ENCODE data around the gene HRAS. TPM values are rescaled to one million over a fixed set of nuclear protein-coding genes. Genes with fewer than 3 reads are reported as not detected.
A peak's percentile ranks its signal among the peaks of the same experiment; 100 is the strongest.

HRAS gene
- total and polyA plus RNA-seq, 10 donors: 16.6 to 90.9 (median 31.2) TPM

GRCh38 chr11:555780-556661 lies 20.6 kb upstream of the HRAS start:
- peak overlapping the region; percentile 20 to 73 (median 42) for H3K4me3 ChIP-seq
- intact Hi-C loops (cut with DNase I; ENCODE audit: low total_unique reads): loop anchor here (10.0 kb wide), 1 partner anchor 169 kb away; no protein-coding TSS in a partner anchor
- no peaks in the 10 kb centered on the region for H3K9me3 ChIP-seq
- 1 to 6% (median 3%) methylated on average over 24 to 104 of the region's 104 CpGs for WGBS, 5 donors
- peaks cover 0 to 4% (median 0%) of the 10 kb centered on the region in 6 donors for H3K36me3 ChIP-seq
- peaks cover 2 to 73% (median 37%) of the 10 kb centered on the region in 7 donors for H3K27me3 ChIP-seq (replicated peaks in 1 of 7)
- TF ChIP-seq POLR2A (IDR thresholded peaks at IDR 0.05) (no peak), POLR2AphosphoS5 (IDR thresholded peaks at IDR 0.05) (peak in 1 of 3 donors; percentile 29)
- TF ChIP-seq, protein P1, sequence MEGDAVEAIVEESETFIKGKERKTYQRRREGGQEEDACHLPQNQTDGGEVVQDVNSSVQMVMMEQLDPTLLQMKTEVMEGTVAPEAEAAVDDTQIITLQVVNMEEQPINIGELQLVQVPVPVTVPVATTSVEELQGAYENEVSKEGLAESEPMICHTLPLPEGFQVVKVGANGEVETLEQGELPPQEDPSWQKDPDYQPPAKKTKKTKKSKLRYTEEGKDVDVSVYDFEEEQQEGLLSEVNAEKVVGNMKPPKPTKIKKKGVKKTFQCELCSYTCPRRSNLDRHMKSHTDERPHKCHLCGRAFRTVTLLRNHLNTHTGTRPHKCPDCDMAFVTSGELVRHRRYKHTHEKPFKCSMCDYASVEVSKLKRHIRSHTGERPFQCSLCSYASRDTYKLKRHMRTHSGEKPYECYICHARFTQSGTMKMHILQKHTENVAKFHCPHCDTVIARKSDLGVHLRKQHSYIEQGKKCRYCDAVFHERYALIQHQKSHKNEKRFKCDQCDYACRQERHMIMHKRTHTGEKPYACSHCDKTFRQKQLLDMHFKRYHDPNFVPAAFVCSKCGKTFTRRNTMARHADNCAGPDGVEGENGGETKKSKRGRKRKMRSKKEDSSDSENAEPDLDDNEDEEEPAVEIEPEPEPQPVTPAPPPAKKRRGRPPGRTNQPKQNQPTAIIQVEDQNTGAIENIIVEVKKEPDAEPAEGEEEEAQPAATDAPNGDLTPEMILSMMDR (IDR thresholded peaks at IDR 0.05 in 8 of 11, conservative IDR thresholded peaks at IDR 0.05 in 3 of 11): no peak
- no peak for DNase-seq
- peaks cover 10 to 55% (median 37%) of the 10 kb centered on the region in 6 donors for H3K4me1 ChIP-seq
- H3K27ac ChIP-seq: peak overlapping the region in 3 of 8 donors; percentile 1 to 48 (median 31)

GRCh38 chr11:555227-555779 lies 19.9 kb upstream of the HRAS start:
- WGBS, 5 donors: 1 to 2% (median 1%) methylated on average over 10 to 57 of the region's 57 CpGs
- H3K9me3 ChIP-seq: no peaks in the 10 kb centered on the region
- peaks cover 2 to 73% (median 37%) of the 10 kb centered on the region in 7 donors for H3K27me3 ChIP-seq (replicated peaks in 1 of 7)
- no peak for DNase-seq
- H3K36me3 ChIP-seq: peaks cover 0 to 6% (median 0%) of the 10 kb centered on the region in 6 donors
- intact Hi-C loops (cut with DNase I; ENCODE audit: low total_unique reads): loop anchor here (10.0 kb wide), 1 partner anchor 169 kb away; no protein-coding TSS in a partner anchor
- peaks cover 9 to 52% (median 35%) of the 10 kb centered on the region in 6 donors for H3K4me1 ChIP-seq
- peak overlapping the region; percentile 20 to 73 (median 42) for H3K4me3 ChIP-seq
- TF ChIP-seq, protein P1 (IDR thresholded peaks at IDR 0.05 in 8 of 11, conservative IDR thresholded peaks at IDR 0.05 in 3 of 11): peak in 1 of 11 experiments; percentile 9
- TF ChIP-seq POLR2AphosphoS5 (IDR thresholded peaks at IDR 0.05) (no peak), POLR2A (IDR thresholded peaks at IDR 0.05) (no peak)
- peak overlapping the region in 3 of 8 donors; percentile 1 to 48 (median 31) for H3K27ac ChIP-seq

GRCh38 chr11:554428-555226 lies 19.3 kb upstream of the HRAS start:
- Histone ChIP-seq H3K36me3 (peaks cover 0 to 6% (median 0%) of the 10 kb centered on the region in 6 donors), H3K27ac (peak overlapping the region in 1 of 8 donors; percentile 31), H3K27me3 (replicated peaks in 1 of 7) (peaks cover 2 to 72% (median 37%) of the 10 kb centered on the region in 7 donors), H3K9me3 (no peaks in the 10 kb centered on the region), H3K4me3 (peak overlapping the region; percentile 20 to 73 (median 40)), H3K4me1 (peaks cover 5 to 45% (median 28%) of the 10 kb centered on the region in 6 donors)
- TF ChIP-seq POLR2A (IDR thresholded peaks at IDR 0.05): no peak
- TF ChIP-seq, protein P1 (IDR thresholded peaks at IDR 0.05 in 8 of 11, conservative IDR thresholded peaks at IDR 0.05 in 3 of 11): peak; percentile 36 to 88 (median 67)
- TF ChIP-seq POLR2AphosphoS5 (IDR thresholded peaks at IDR 0.05): peak; percentile 60 to 75 (median 63)
- 13 to 45% (median 18%) methylated on average over 18 to 56 of the region's 60 CpGs for WGBS, 5 donors
- intact Hi-C loops (cut with DNase I; ENCODE audit: low total_unique reads): loop anchor here (10.0 kb wide), 1 partner anchor 170 kb away; no protein-coding TSS in a partner anchor
- DNase-seq: peak; percentile 95

Data from spleen (tissue), 11 donors.